ENCODE results near the gene PDS5B. TPM values are rescaled to one million over a fixed set of nuclear protein-coding genes. Genes with fewer than 3 reads are reported as not detected.

Gene PDS5B
- total RNA-seq, 1 experiment from 2014 or later: 61.2 TPM

DNA sequence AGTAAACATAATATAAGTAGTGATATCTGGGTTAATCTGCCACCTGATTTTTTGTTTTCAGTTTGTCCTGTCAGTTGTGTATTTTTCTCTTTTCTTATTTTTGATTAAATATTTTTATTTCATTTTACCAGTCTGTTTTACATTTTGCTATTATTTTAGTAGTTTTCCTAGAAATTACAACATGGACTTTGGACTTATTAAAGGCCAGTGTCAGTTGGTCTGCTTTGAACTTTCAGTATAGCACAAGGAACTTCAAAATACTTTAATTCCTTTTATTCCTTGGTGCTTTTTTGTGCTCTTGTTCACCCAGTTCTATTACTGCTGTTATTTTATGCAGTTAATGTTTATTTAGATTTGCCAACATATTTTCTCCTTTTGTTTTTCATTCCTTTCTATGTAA lies 149.6 kb downstream of the PDS5B start:
- Histone ChIP-seq H3K27me3 (ENCODE audit: low read length) (no peaks in the 10 kb centered on the region), H2AFZ (ENCODE audit: low read length) (no peak overlapping the region), H3K4me2 (ENCODE audit: low read depth, low read length, poor library complexity, severe bottlenecking) (peak overlapping the region; percentile 79), H3K27ac (ENCODE audit: low read length) (peak overlapping the region; percentile 52; the same call in 1 of the 2 replicates), H4K20me1 (ENCODE audit: insufficient read depth, low read depth, low read length) (no peaks in the 10 kb centered on the region), H3K9me3 (ENCODE audit: low read length) (no peaks in the 10 kb centered on the region), H3K4me3 (ENCODE audit: low read length) (no peak overlapping the region), H3K9ac (ENCODE audit: low read length) (no peak overlapping the region), H3K79me2 (ENCODE audit: low read length) (peaks cover 71% of the 10 kb centered on the region), H3K4me1 (ENCODE audit: low read length) (peaks cover 30% of the 10 kb centered on the region), H3K9me2 (replicated peaks; ENCODE audit: insufficient read depth, low read length) (no peaks in the 10 kb centered on the region), H3K36me3 (ENCODE audit: insufficient read depth, low read length) (peaks cover 5% of the 10 kb centered on the region; the same call in 1 of the 2 replicates)
- DNase-seq: no peak

DNA sequence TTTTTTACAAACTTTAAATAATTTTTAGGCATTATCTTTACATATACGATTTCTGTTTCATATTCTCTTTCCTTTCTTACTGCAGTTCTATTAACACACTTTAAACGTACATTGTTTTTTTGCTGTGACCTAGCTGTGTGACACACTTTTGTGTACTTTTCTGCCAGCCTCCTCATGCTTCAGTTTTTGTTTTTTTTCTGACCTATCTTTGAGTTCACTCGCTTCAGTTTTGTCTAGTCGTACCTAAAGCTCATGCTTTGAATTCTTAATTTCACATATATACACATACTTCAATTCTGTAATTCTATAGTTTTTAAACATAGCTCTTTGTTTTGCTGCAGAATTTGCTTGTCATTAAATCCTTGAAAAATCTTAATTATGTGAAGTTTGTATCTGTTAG lies 150.4 kb downstream of the PDS5B start:
- Histone ChIP-seq H3K9me2 (replicated peaks; ENCODE audit: insufficient read depth, low read length) (no peaks in the 10 kb centered on the region), H3K9me3 (ENCODE audit: low read length) (no peaks in the 10 kb centered on the region), H4K20me1 (ENCODE audit: insufficient read depth, low read depth, low read length) (no peaks in the 10 kb centered on the region), H3K4me2 (ENCODE audit: low read depth, low read length, poor library complexity, severe bottlenecking) (peak overlapping the region; percentile 79), H3K4me3 (ENCODE audit: low read length) (peak overlapping the region; percentile 60), H3K36me3 (ENCODE audit: insufficient read depth, low read length) (peaks cover 5% of the 10 kb centered on the region; the same call in 1 of the 2 replicates), H3K27ac (ENCODE audit: low read length) (peak overlapping the region; percentile 52), H3K79me2 (ENCODE audit: low read length) (peaks cover 63% of the 10 kb centered on the region), H3K4me1 (ENCODE audit: low read length) (peaks cover 30% of the 10 kb centered on the region), H2AFZ (ENCODE audit: low read length) (no peak overlapping the region), H3K9ac (ENCODE audit: low read length) (peak overlapping the region; percentile 57), H3K27me3 (ENCODE audit: low read length) (no peaks in the 10 kb centered on the region)
- DNase-seq: no peak

DNA sequence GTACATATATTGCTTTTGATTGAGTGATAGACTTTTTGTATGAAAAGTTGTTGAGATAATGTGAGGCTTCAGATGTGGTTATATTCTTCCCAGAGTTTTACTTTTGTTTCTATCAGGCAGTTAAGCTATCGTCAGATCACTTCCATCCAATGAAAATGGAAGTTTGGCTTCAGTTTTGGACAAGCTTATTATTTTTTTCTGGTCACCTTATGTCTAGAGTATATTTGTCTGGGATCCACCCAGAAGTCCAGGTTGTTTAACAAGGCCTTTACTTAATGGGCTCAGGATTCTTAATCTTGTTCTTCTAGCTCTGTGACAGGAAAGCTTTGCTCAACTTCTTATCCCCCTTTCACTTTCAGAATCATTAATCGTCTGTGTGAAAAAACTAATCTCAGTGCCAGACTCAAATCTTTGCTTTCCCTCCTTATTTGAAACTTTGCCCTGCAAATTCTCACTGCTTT lies 150.9 kb downstream of the PDS5B start:
- no peaks in the 10 kb centered on the region for H3K27me3 ChIP-seq (ENCODE audit: low read length)
- H3K36me3 ChIP-seq (ENCODE audit: insufficient read depth, low read length): peaks cover 6% of the 10 kb centered on the region; the same call in 1 of the 2 replicates
- no peaks in the 10 kb centered on the region for H3K9me2 ChIP-seq (replicated peaks; ENCODE audit: insufficient read depth, low read length)
- H3K4me3 ChIP-seq (ENCODE audit: low read length): peak overlapping the region; percentile 60
- no peaks in the 10 kb centered on the region for H4K20me1 ChIP-seq (ENCODE audit: insufficient read depth, low read depth, low read length)
- H3K4me2 ChIP-seq (ENCODE audit: low read depth, low read length, poor library complexity, severe bottlenecking): peak overlapping the region; percentile 79
- H2AFZ ChIP-seq (ENCODE audit: low read length): no peak overlapping the region
- H3K9ac ChIP-seq (ENCODE audit: low read length): peak overlapping the region; percentile 57
- H3K9me3 ChIP-seq (ENCODE audit: low read length): no peaks in the 10 kb centered on the region
- peak overlapping the region; percentile 52 for H3K27ac ChIP-seq (ENCODE audit: low read length)
- no peak for DNase-seq
- H3K79me2 ChIP-seq (ENCODE audit: low read length): peaks cover 64% of the 10 kb centered on the region
- H3K4me1 ChIP-seq (ENCODE audit: low read length): peaks cover 30% of the 10 kb centered on the region

- Histone ChIP-seq H4K20me1 (ENCODE audit: insufficient read depth, low read depth, low read length) (no peaks in the 10 kb centered on the region), H3K4me1 (ENCODE audit: low read length) (peaks cover 30% of the 10 kb centered on the region), H3K9ac (ENCODE audit: low read length) (peak overlapping the region; percentile 57), H3K4me2 (ENCODE audit: low read depth, low read length, poor library complexity, severe bottlenecking) (peak overlapping the region; percentile 79), H3K4me3 (ENCODE audit: low read length) (peak overlapping the region; percentile 60), H3K27me3 (ENCODE audit: low read length) (no peaks in the 10 kb centered on the region), H3K9me2 (replicated peaks; ENCODE audit: insufficient read depth, low read length) (no peaks in the 10 kb centered on the region), H3K27ac (ENCODE audit: low read length) (peak overlapping the region; percentile 52; the same call in 1 of the 2 replicates), H3K79me2 (ENCODE audit: low read length) (peaks cover 61% of the 10 kb centered on the region), H3K36me3 (ENCODE audit: insufficient read depth, low read length) (peaks cover 5% of the 10 kb centered on the region; the same call in 1 of the 2 replicates), H2AFZ (ENCODE audit: low read length) (no peak overlapping the region), H3K9me3 (ENCODE audit: low read length) (no peaks in the 10 kb centered on the region)
- no peak for DNase-seq
Observed at GRCh38 chr13:32737679-32738078, 151.4 kb downstream of the PDS5B start.

DNA sequence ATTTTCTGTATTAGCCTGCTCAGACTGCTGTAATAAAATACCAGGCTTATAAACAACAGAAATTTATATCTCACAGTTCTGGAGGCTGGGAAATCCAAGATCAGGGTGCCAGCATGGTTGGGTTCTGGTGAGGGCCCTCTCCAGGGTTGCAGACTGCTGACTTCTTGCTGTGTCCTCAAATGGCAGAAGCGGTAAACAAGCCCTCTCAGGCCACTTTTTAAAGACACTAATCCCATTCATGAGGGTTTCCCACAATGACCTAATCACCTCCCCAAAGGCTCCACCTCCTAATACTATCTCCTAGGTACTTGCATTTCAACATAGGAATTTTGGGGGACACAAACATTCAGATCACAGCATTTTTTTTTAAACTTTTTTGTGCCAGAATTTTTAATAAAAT lies 159.3 kb downstream of the PDS5B start:
- no peak overlapping the region for H3K9ac ChIP-seq (ENCODE audit: low read length)
- no peaks in the 10 kb centered on the region for H3K27me3 ChIP-seq (ENCODE audit: low read length)
- no peak overlapping the region for H2AFZ ChIP-seq (ENCODE audit: low read length)
- H3K4me2 ChIP-seq (ENCODE audit: low read depth, low read length, poor library complexity, severe bottlenecking): no peak overlapping the region
- no peak overlapping the region for H3K4me3 ChIP-seq (ENCODE audit: low read length)
- H3K4me1 ChIP-seq (ENCODE audit: low read length): peaks cover 22% of the 10 kb centered on the region
- H3K79me2 ChIP-seq (ENCODE audit: low read length): peaks cover 20% of the 10 kb centered on the region
- H4K20me1 ChIP-seq (ENCODE audit: insufficient read depth, low read depth, low read length): no peaks in the 10 kb centered on the region
- no peaks in the 10 kb centered on the region for H3K9me2 ChIP-seq (replicated peaks; ENCODE audit: insufficient read depth, low read length)
- H3K27ac ChIP-seq (ENCODE audit: low read length): no peak overlapping the region
- no peak for DNase-seq
- H3K9me3 ChIP-seq (ENCODE audit: low read length): no peaks in the 10 kb centered on the region
- H3K36me3 ChIP-seq (ENCODE audit: insufficient read depth, low read length): peaks cover 24% of the 10 kb centered on the region; the same call in 1 of the 2 replicates

DNA sequence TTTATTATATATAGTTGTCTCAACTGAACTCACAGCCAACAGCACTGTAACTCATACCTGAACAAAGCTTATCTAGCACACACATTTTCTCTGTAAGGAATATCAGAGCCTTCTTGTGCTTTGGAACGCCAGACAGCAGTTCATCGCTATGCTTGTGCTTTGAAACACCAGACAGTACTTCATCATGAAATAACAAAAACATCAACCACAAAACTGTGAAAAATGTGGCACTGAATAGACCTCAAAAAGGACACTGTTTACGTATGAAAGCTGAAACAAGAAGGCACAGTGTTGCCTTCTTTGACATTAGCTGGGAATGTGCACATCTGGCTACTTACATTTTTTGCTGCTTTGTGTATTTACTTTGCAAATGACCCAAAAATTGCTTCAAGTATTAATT lies 160.2 kb downstream of the PDS5B start:
- DNase-seq: no peak
- Histone ChIP-seq H3K27ac (ENCODE audit: low read length) (no peak overlapping the region), H3K9me3 (ENCODE audit: low read length) (no peaks in the 10 kb centered on the region), H3K36me3 (ENCODE audit: insufficient read depth, low read length) (peaks cover 24% of the 10 kb centered on the region; the same call in 1 of the 2 replicates), H2AFZ (ENCODE audit: low read length) (no peak overlapping the region), H3K9me2 (replicated peaks; ENCODE audit: insufficient read depth, low read length) (no peaks in the 10 kb centered on the region), H3K9ac (ENCODE audit: low read length) (no peak overlapping the region), H3K4me1 (ENCODE audit: low read length) (peaks cover 29% of the 10 kb centered on the region), H3K4me3 (ENCODE audit: low read length) (no peak overlapping the region), H4K20me1 (ENCODE audit: insufficient read depth, low read depth, low read length) (no peaks in the 10 kb centered on the region), H3K79me2 (ENCODE audit: low read length) (peaks cover 22% of the 10 kb centered on the region), H3K4me2 (ENCODE audit: low read depth, low read length, poor library complexity, severe bottlenecking) (no peak overlapping the region), H3K27me3 (ENCODE audit: low read length) (no peaks in the 10 kb centered on the region)

DNA sequence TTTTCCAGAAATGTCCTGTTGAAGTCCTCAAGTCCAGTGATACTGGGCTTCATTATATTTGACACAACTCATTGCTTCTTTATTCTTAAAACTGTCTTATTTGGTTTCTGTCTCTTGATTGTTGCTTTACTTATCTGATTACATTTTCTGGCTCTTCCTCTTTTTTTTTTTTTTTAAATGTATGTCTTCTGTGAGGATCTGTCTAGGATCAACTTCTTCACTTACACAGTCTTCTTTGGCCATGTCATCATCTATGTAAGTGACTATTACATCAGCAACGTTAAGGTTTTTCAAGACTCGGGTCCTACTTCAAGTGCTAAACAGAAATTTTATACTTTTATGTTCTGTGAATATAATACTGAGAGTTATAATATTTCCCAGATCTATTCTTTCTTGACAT lies 162.1 kb downstream of the PDS5B start:
- no peak for DNase-seq
- Histone ChIP-seq H3K4me1 (ENCODE audit: low read length) (peaks cover 31% of the 10 kb centered on the region), H2AFZ (ENCODE audit: low read length) (no peak overlapping the region)

GRCh38 chr13:32751340-32751739 lies 165.1 kb downstream of the PDS5B start:
- peaks cover 32% of the 10 kb centered on the region; the same call in 1 of the 2 replicates for H3K36me3 ChIP-seq (ENCODE audit: insufficient read depth, low read length)
- H3K4me1 ChIP-seq (ENCODE audit: low read length): peaks cover 27% of the 10 kb centered on the region

More for the DNA sequence above, 162.1 kb downstream of the PDS5B start:
- no peak overlapping the region for H3K9ac ChIP-seq (ENCODE audit: low read length)
- no peak overlapping the region for H3K4me3 ChIP-seq (ENCODE audit: low read length)
- peaks cover 11% of the 10 kb centered on the region for H3K79me2 ChIP-seq (ENCODE audit: low read length)
- H4K20me1 ChIP-seq (ENCODE audit: insufficient read depth, low read depth, low read length): no peaks in the 10 kb centered on the region
- no peaks in the 10 kb centered on the region for H3K9me3 ChIP-seq (ENCODE audit: low read length)
- H3K9me2 ChIP-seq (replicated peaks; ENCODE audit: insufficient read depth, low read length): no peaks in the 10 kb centered on the region
- no peak overlapping the region for H3K4me2 ChIP-seq (ENCODE audit: low read depth, low read length, poor library complexity, severe bottlenecking)
- peaks cover 20% of the 10 kb centered on the region; the same call in 1 of the 2 replicates for H3K36me3 ChIP-seq (ENCODE audit: insufficient read depth, low read length)
- peak overlapping the region; percentile 19; the same call in 1 of the 2 replicates for H3K27ac ChIP-seq (ENCODE audit: low read length)
- H3K27me3 ChIP-seq (ENCODE audit: low read length): no peaks in the 10 kb centered on the region

More at GRCh38 chr13:32751340-32751739, 165.1 kb downstream of the PDS5B start:
- Histone ChIP-seq H3K27me3 (ENCODE audit: low read length) (no peaks in the 10 kb centered on the region), H2AFZ (ENCODE audit: low read length) (no peak overlapping the region), H3K79me2 (ENCODE audit: low read length) (peaks cover 6% of the 10 kb centered on the region), H3K9ac (ENCODE audit: low read length) (no peak overlapping the region), H3K4me2 (ENCODE audit: low read depth, low read length, poor library complexity, severe bottlenecking) (no peak overlapping the region), H3K27ac (ENCODE audit: low read length) (no peak overlapping the region), H3K4me3 (ENCODE audit: low read length) (no peak overlapping the region), H3K9me2 (replicated peaks; ENCODE audit: insufficient read depth, low read length) (no peaks in the 10 kb centered on the region), H4K20me1 (ENCODE audit: insufficient read depth, low read depth, low read length) (no peaks in the 10 kb centered on the region), H3K9me3 (ENCODE audit: low read length) (no peaks in the 10 kb centered on the region)
- no peak for DNase-seq
